ENCODE measurements around the gene MIAT.

GRCh38 chr22:26724414-26724813 is 67.0 kb downstream of the MIAT start:
- TF ChIP-seq CTCF (IDR thresholded peaks at IDR 0.05; ENCODE audit: low read length) (no peak), EZH2 (optimal IDR thresholded peaks at IDR 0.05; ENCODE audit: low read depth, low read length) (no peak), EZH2phosphoT487 (IDR thresholded peaks at IDR 0.05; ENCODE audit: low read length) (no peak)
